Measurements from ENCODE around the gene PER2.

PER2 gene

GRCh38 chr2:238251986-238252385, 36.4 kb downstream of the PER2 start:
- in situ Hi-C loops (cut with MboI; ENCODE audit: low sequenced_read_pairs): no loop called here

DNA sequence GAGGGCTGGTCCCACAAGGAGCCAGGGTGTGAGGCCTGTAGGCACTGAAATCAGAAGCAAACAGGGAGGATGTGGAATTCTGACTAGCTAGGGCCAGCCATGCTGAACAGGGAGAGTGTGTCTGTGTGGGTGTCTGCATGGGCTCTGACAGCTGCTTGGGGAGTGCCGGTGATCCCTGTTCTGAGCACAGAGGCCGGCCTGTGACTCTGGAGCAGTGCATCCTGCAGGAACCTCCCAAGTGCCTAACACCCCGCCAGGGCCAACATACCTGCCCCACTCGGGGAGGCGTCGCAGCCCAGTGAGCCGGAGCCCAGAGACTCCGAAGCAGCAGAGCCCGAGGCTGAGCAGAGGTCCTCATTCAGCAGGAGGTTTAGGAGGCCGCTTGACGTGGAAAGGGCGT, 37.1 kb downstream of the PER2 start:
- in situ Hi-C loops (cut with MboI; ENCODE audit: low sequenced_read_pairs): no loop called here

GRCh38 chr2:238250896-238251295, 37.5 kb downstream of the PER2 start:
- in situ Hi-C loops (cut with MboI; ENCODE audit: low sequenced_read_pairs): no loop called here

DNA sequence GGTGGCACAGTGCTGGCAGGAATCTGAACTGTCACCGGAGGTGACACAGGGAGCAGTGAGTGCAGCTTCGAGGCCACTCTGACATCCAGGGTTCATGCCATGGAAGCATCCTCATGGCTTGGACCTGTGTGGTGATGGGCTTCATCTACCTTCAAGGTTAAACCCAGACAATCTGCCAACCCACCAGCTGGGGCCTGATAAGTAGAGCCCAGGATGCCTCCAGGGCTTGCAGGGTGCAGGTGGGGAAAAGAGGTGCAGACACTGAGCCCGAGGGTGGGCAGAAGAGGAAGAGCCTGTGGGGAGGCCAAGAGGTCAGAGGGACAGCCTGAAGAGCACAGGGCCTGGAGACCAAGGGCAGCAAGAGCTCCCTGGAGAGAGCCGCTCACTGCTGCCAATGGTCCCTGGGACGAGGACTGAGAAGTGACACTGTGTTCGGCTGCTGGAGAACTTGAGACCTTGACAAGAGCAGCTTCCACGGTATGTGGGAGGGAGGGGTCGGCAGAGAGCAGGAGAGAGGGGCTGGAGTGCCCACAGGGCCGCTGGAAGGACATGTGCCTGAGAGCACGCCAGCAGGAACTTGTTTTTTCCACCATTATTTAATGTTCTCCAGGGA, 40.5 kb downstream of the PER2 start:
- in situ Hi-C loops (cut with MboI; ENCODE audit: low sequenced_read_pairs): no loop called here

DNA sequence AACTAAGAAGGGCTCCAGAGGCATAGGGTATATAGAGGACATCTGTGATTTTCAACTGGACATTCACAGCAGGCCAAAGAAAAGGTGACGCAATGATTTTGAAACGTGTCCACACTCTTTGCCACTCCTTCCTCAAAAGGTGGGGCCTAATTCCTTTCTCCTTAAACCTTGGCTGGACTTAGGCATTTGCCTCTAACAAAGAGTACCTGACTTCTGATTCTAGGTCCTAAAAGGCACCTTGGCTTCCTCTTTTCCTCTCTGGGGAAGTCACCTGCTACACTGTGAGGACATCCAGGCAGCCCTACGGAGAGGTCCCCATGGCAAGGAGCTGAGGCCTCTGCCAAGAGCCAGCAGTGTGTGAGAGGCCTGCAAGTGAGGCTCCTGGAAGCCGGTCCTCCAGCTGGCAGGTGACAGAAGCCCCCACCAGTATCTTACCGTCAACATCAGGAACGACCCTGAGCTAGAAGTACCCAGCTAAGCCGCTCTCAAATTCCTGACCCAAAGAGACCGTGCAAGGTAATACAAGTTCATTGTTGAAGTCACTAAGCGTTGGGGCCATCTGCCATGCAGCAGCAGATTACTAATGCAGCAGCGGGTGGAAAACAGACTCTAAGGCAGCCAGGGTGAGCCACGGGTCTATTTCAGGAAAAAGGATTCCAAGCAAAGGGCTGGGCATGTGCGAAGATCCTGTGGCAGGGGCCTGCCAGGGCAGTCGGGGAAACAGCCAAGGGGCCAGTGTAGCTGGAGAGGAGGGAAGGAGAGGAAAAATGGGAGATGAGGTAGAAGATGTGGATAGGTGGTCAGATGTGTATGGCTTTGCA, 41.2 kb downstream of the PER2 start:
- in situ Hi-C loops (cut with MboI; ENCODE audit: low sequenced_read_pairs): no loop called here

DNA sequence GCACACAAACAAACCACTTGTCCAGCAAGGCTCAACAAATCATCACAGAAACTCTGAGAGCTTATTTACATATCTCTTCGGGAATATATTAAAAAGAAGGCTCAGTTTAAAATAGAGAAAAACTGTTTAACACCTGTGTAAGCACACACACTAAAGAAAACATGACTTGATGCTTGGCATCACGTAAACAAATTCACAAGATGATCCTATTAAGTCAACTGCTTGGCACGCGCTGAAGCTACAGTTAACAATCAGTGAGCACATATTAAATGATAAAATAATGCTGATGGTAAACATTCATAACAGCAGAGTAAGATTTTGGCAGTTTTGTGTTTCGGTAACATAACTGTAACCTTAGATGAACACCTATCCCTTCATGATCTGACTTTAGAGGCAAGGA, 44.3 kb downstream of the PER2 start:
- in situ Hi-C loops (cut with MboI; ENCODE audit: low sequenced_read_pairs): no loop called here

GRCh38 chr2:238243496-238244076, 44.8 kb downstream of the PER2 start:
- in situ Hi-C loops (cut with MboI; ENCODE audit: low sequenced_read_pairs): no loop called here

GRCh38 chr2:238242731-238243495, 45.5 kb downstream of the PER2 start:
- in situ Hi-C loops (cut with MboI; ENCODE audit: low sequenced_read_pairs): no loop called here

DNA sequence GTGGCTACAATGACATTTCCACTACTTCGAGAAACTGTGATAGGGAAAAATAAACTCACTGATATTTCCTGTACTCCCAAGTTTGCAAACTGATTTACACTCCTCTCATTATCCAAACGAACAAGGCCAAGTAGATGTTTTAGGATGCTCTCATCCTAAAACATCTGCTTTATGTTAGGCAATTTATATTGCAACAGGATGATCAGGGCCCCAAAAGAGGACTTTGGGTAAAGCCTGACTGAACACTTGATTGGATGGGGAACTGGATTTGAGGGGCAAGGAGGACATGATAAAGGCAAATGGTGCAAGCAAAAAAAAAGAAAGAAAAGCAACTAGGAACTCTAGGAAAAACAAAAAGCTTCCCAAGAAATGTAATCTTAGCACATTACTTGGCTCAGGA, 46.4 kb downstream of the PER2 start:
- in situ Hi-C loops (cut with MboI; ENCODE audit: low sequenced_read_pairs): no loop called here

DNA sequence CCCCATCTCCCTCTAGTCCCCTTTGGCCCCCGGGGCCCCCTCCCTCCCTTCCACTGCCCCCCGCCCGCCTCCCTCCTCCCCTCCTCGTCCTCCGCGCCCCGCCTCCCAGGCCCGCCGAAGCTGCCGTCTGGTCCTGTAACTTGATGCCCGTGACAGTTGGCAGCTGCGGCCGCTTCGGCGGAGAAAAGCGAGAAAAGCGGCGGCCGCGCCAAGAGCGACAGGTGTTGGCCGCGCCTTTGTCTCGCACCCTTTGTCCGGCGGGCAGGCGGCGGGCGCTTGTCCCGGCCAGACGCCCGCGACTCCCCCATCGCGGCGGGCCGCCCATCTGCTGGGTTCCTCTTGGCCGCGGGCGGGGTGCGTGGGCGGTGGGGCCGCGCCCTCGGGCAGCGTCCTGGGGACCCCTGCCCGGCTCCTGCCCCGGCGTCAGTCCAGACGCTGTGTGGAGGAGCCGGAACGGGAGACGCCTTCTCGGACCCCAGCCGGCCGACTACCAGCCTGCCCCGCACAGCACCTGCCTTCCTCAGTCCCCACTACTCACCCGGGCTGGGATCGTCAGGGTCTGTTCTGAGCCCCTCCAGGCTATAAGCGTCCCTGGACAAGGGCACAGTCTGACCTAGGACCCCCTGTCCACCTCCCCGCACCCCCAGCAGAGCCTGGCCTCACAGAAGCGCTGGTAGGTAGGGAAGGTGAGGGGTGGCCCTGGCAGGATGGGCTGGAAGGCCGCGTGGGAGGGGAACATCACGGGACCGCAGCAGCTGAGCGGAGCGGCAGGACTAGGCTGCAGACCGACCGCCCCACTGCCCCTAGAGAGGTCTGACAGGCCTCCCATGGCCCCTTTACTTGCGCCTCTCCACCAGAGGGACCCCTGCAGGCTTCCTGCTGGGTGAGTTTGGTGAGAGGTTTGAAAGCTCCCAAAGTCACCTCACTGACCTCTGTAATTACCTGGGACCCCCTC, 47.4 kb downstream of the PER2 start:
- in situ Hi-C loops (cut with MboI; ENCODE audit: low sequenced_read_pairs): no loop called here

DNA sequence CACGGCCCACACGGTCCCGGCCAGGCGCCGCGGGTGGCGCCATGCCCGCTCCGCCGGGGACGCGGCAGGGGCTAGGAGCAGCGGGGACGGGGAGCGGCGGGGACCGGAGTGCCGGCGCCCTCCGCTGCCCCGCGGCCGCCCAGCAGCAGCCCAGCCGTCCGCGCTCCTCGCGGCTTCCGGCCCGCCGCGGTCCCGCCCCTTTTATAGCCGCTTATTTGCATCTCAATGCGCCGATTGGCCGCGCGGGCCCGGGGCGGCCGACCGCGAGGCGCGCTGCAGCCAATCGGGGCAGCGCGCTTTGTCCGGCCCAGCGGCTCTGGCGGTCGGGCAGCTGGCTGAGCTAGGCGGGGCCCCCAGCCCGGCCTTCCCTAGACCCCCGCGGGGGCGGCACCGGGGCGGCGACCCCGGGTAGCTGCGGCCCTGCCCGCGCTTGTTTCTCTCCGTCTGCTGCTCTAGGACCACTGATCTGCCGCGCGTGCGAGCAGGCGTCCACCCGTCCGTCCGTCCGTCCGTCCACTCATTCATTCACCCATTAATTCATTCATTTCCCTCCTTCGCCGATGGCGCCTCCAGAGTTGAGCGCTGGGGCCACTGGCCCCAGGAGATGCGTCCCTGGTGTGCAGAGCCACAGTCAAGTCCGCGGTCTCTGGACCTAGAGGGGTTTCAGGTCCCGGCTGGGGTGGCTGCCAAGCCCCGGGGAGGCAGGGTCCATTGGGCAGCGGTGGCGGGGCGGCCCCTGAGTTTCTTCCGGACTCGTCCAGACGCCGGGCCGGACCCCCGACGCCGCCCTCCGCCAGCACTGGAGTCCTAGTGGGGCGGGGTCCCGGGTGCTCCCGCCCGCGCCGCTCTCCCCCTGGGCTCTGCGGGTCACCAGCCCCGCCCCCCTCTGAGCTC, 48.3 kb downstream of the PER2 start, which contains the start of gene HES6:
Gene HES6 (minus strand): TSS at position 176 of the 894 bp plus-strand sequence. CDS start 133 bp downstream, at position 43.
- in situ Hi-C loops (cut with MboI; ENCODE audit: low sequenced_read_pairs): no loop called here

DNA sequence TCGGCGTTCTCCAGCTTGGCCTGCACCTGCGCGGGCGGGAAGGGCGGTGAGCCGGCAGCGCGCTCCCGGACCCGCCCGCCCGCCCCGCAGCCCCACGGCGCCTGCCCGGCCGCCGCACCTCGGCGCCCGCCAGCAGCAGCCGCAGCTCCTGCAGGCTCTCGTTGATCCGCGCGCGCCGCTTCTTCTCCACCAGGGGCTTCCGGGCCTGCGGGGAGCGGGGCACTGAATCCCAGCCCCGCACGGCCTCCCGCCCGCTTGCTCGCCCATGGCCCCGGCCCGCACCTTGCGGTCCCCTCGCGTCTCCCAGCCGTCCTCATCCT, 48.9 kb downstream of the PER2 start:
- in situ Hi-C loops (cut with MboI; ENCODE audit: low sequenced_read_pairs): no loop called here

- in situ Hi-C loops (cut with MboI; ENCODE audit: low sequenced_read_pairs): no loop called here
Measured at GRCh38 chr2:238238766-238239542, 49.5 kb downstream of the PER2 start.

DNA sequence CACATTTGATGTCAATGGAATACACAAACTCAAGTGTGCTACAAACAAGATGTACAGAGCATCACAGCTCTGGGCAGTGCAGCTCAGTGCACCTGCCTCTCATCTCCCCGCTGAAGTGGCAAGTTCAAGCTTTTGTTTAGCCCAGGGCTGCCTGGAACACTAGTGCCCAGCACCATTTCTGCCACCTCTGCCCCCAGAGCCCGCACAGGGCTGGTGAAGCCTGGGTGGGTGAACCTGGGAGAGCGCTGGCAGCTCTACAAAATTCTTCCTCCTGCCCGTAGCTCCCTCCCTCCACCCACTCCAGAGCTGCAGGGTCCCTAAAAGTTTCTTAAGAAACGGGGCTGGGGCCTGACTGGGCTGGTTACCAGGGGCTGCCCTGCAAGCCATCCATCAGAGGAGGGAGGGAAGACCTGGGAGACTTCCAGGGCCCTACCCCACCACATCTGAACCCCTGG, 50.1 kb downstream of the PER2 start:
- in situ Hi-C loops (cut with MboI; ENCODE audit: low sequenced_read_pairs): no loop called here

GRCh38 chr2:238237431-238238135, 50.8 kb downstream of the PER2 start:
- in situ Hi-C loops (cut with MboI; ENCODE audit: low sequenced_read_pairs): no loop called here

DNA sequence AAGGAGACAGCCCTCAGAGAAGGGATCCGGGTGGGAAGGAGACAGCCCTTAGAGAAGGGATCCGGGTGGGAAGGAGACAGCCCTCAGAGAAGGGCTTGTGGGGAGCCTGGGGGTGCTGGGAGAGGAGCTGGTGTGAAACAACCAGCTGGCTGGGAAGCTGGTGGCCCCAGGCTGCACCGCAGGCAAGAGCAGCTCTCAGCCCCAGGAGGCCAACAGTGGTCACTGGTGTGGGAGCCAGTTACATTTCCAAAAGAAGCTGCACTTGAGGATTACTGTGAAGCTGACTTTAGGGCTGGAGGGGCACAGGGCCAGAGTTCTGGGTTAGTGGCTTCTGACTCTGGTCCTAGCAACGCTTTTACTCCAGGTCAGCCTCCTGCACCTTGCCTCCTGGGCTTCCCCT, 51.8 kb downstream of the PER2 start:
- in situ Hi-C loops (cut with MboI; ENCODE audit: low sequenced_read_pairs): no loop called here

DNA sequence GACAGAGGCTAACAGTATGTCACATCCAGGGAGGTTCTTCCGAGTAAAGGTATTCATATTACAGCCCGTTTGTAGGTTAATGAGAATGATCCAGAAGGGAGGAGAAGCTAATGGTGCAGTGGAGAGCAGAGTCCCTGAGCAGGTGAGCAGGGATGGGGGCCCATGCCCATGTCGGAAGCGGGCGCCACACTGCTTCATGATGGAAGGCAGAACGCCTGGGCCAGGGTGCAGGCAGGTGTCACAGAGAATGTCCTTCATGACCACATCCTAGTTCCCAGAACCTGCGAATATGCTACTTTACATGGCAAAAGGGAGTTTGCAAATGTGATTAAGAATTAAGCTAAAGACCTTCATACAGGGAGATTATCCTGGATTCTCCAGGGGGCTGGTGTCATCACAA, 52.6 kb downstream of the PER2 start:
- in situ Hi-C loops (cut with MboI; ENCODE audit: low sequenced_read_pairs): no loop called here

- in situ Hi-C loops (cut with MboI; ENCODE audit: low sequenced_read_pairs): no loop called here
Measured at GRCh38 chr2:238235331-238235732, 53.1 kb downstream of the PER2 start.

Measured in HL-60/S4 treated with phorbol 12-myristate 13-acetate at 8.2 ng/mL for 4 days and 3 days (cell line).